Activated CD4-positive, alpha-beta T cell treated with anti-CD3 and anti-CD28 coated beads for 36 hours (primary cell): ENCODE data around the gene PPP4R2. TPM values are rescaled to one million over a fixed set of nuclear protein-coding genes. Genes with fewer than 3 reads are reported as not detected.

Experiments used
- ATAC-seq: fragments of 200-7000 bp; cut with Tn5 transposase; one replicate; pipeline ENCODE4 v1.10.0; 2021; ENCODE audit warnings: mild to moderate bottlenecking, moderate library complexity
- CTCF ChIA-PET: fragments of 350-600 bp; sonication (Branson Sonifier 250); formaldehyde crosslinking; loops from one replicate; lab custom pipeline; 2021; ENCODE audit warnings: antibody characterized with exemption; lab: Charles Lee
- POLR2A ChIA-PET: fragments of 350-600 bp; sonication (Branson Sonifier 250); formaldehyde crosslinking; loops from one replicate; lab custom pipeline; 2021; ENCODE audit warnings: antibody characterized with exemption, inconsistent platforms; lab: Charles Lee
- DNase-seq: peaks from one replicate; pipeline ENCODE4 v3.0.0-alpha.2; 2020
- H3K27ac Mint-ChIP-seq: one replicate; pipeline ENCODE4 v1.8.0; 2021; ENCODE audit warnings: mixed read lengths
- H3K27me3 Mint-ChIP-seq: one replicate; pipeline ENCODE4 v1.8.0; 2021; ENCODE audit warnings: mixed read lengths
- H3K36me3 Mint-ChIP-seq: one replicate; pipeline ENCODE4 v1.8.0; 2021; ENCODE audit warnings: low read depth, mixed read lengths
- H3K4me1 Mint-ChIP-seq: one replicate; pipeline ENCODE4 v1.8.0; 2021; ENCODE audit warnings: mixed read lengths
- H3K4me3 Mint-ChIP-seq: one replicate; pipeline ENCODE4 v1.8.0; 2021; ENCODE audit warnings: mild to moderate bottlenecking, moderate library complexity, mixed read lengths
- H3K9me3 Mint-ChIP-seq: one replicate; pipeline ENCODE4 v1.8.0; 2021; ENCODE audit warnings: low read depth, mixed read lengths
- intact Hi-C, 2 experiments: fragments of 100-400 bp; cut with DNase I in 1 of 2; cut with micrococcal nuclease in 1 of 2; formaldehyde crosslinking; loops; one replicate each; pipeline versions ENCODE4 v1.14.2 to v1.15.1; 2022 to 2024; cut with DNase I, micrococcal nuclease
- total RNA-seq, 2 experiments: library from RNA; stranded (reverse); gene quantifications; one replicate each; pipeline ENCODE4 v1.2.3, GENCODE V29; 2021

The PPP4R2 gene
- total RNA-seq, 2 experiments from 2014 or later: 75.1 to 91.5 TPM

- intact Hi-C loops: loop anchor here (1.0 to 10.0 kb wide), 7 partner anchors 30 to 1211 kb away; partner anchors contain the start of gene SHQ1 (in 1 of the 2)
- DNase-seq (peak; percentile 70), ATAC-seq (peak; percentile 72)
- Mint-ChIP-seq H3K9me3 (no peaks in the 10 kb centered on the region), H3K27me3 (no peaks in the 10 kb centered on the region), H3K27ac (no peak overlapping the region), H3K4me1 (peaks cover 8% of the 10 kb centered on the region), H3K36me3 (no peaks in the 10 kb centered on the region), H3K4me3 (no peak overlapping the region)
- ChIA-PET CTCF (interaction anchor here (0.6 to 4.7 kb wide), 20 partner anchors 10 to 714 kb away, joined by 3 to 50 read pairs (median 5); partner anchors contain the start of gene SHQ1), POLR2A (no interaction called here)
Measured at GRCh38 chr3:73086071-73086494, 89.5 kb downstream of the PPP4R2 start.

DNA sequence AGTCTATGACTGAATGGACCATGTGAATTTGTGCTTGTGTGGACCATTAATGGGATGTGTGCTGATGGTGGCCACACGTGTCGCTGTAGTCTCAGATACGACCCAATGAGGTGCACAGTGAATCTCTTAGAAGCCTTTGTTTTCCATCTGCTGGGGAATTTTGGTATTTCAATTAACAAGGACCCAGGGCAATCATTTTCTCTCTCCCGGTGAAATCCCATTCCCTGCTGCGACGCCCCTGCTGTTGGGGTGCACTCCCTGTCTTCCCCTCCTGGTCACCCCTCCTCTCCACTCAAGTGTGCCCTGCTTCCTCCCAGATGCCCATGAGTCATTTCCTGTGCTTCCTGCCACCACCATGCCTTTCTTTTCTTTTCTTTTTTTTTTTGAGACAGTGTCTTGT is 97.5 kb downstream of the PPP4R2 start:
- no peaks in the 10 kb centered on the region for H3K36me3 Mint-ChIP-seq
- intact Hi-C loops: no loop called here
- CTCF ChIA-PET: no interaction called here
- H3K4me3 Mint-ChIP-seq: no peak overlapping the region
- H3K27ac Mint-ChIP-seq: no peak overlapping the region
- ATAC-seq: peak; percentile 26
- peaks cover 7% of the 10 kb centered on the region for H3K4me1 Mint-ChIP-seq
- POLR2A ChIA-PET: no interaction called here
- H3K9me3 Mint-ChIP-seq: no peaks in the 10 kb centered on the region
- no peak for DNase-seq
- H3K27me3 Mint-ChIP-seq: peaks cover 3% of the 10 kb centered on the region

- H3K4me1 Mint-ChIP-seq: peaks cover 7% of the 10 kb centered on the region
- no peak for ATAC-seq
- CTCF ChIA-PET: interaction anchor here (0.6 to 4.2 kb wide), 6 partner anchors 13 to 407 kb away, joined by 3 to 18 read pairs (median 3); no protein-coding TSS in a partner anchor
Measured at GRCh38 chr3:73094951-73095350, 98.3 kb downstream of the PPP4R2 start.

GRCh38 chr3:73096169-73096568 is 99.6 kb downstream of the PPP4R2 start:
- CTCF ChIA-PET: interaction anchor here (0.6 to 4.2 kb wide), 6 partner anchors 10 to 412 kb away, joined by 3 to 18 read pairs (median 4); no protein-coding TSS in a partner anchor
- POLR2A ChIA-PET: no interaction called here
- intact Hi-C loops: no loop called here

More at GRCh38 chr3:73094951-73095350, 98.3 kb downstream of the PPP4R2 start:
- no peak overlapping the region for H3K27ac Mint-ChIP-seq
- H3K27me3 Mint-ChIP-seq: peaks cover 3% of the 10 kb centered on the region
- H3K9me3 Mint-ChIP-seq: no peaks in the 10 kb centered on the region
- POLR2A ChIA-PET: no interaction called here
- DNase-seq: no peak
- no peak overlapping the region for H3K4me3 Mint-ChIP-seq
- H3K36me3 Mint-ChIP-seq: no peaks in the 10 kb centered on the region
- intact Hi-C loops: no loop called here

DNA sequence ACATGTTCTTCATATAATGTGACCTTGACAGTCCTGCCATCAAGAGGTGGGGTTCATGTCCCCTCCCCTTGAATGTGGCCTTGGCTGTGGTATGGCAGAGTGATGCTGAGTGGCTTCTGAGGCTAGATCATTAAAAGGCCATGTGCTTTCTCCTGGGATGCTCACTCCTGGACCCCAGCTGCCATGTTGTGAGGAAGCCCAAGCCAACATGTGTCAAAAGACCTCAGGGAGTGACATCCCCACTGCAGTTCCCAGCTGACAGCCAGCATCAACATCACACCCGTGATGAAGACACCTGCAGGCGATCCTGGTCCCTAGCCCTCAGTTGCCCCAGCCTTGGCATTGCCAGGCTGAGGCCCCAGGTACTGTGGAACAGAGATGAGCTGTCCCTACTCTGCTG is 101.4 kb downstream of the PPP4R2 start:
- Mint-ChIP-seq H3K36me3 (no peaks in the 10 kb centered on the region), H3K27ac (no peak overlapping the region), H3K4me3 (no peak overlapping the region), H3K27me3 (peaks cover 5% of the 10 kb centered on the region), H3K4me1 (peaks cover 7% of the 10 kb centered on the region), H3K9me3 (no peaks in the 10 kb centered on the region)
- intact Hi-C loops: no loop called here
- ChIA-PET POLR2A (no interaction called here), CTCF (interaction anchor here (0.8 to 4.2 kb wide), 2 partner anchors 11 to 404 kb away, joined by 4 to 18 read pairs; no protein-coding TSS in a partner anchor)
- DNase-seq (no peak), ATAC-seq (no peak)

More at GRCh38 chr3:73096169-73096568, 99.6 kb downstream of the PPP4R2 start:
- Mint-ChIP-seq H3K4me1 (peaks cover 7% of the 10 kb centered on the region), H3K9me3 (no peaks in the 10 kb centered on the region), H3K27ac (no peak overlapping the region), H3K36me3 (no peaks in the 10 kb centered on the region), H3K4me3 (no peak overlapping the region), H3K27me3 (peaks cover 3% of the 10 kb centered on the region)
- DNase-seq (no peak), ATAC-seq (no peak)

- Mint-ChIP-seq H3K36me3 (no peaks in the 10 kb centered on the region), H3K4me1 (peaks cover 7% of the 10 kb centered on the region), H3K9me3 (no peaks in the 10 kb centered on the region), H3K4me3 (no peak overlapping the region), H3K27me3 (peaks cover 5% of the 10 kb centered on the region), H3K27ac (no peak overlapping the region)
- POLR2A ChIA-PET: no interaction called here
- ATAC-seq: no peak
- CTCF ChIA-PET: interaction anchor here (0.8 to 4.2 kb wide), 2 partner anchors 11 to 403 kb away, joined by 4 to 18 read pairs; no protein-coding TSS in a partner anchor
- no peak for DNase-seq
- intact Hi-C loops: no loop called here
Measured at GRCh38 chr3:73098873-73099272, 102.3 kb downstream of the PPP4R2 start.

GRCh38 chr3:73100741-73101559 is 104.3 kb downstream of the PPP4R2 start:
- Mint-ChIP-seq H3K4me1 (no peaks in the 10 kb centered on the region), H3K9me3 (no peaks in the 10 kb centered on the region), H3K27ac (no peak overlapping the region), H3K36me3 (no peaks in the 10 kb centered on the region), H3K27me3 (peaks cover 2% of the 10 kb centered on the region), H3K4me3 (no peak overlapping the region)
- ATAC-seq: peak; percentile 72
- ChIA-PET POLR2A (no interaction called here), CTCF (interaction anchor here (0.6 to 4.7 kb wide), 14 partner anchors 10 to 743 kb away, joined by 3 to 40 read pairs (median 3); partner anchors contain the start of gene GXYLT2)
- intact Hi-C loops: loop anchor here (1.0 kb wide), 2 partner anchors 331 to 401 kb away; no protein-coding TSS in a partner anchor
- DNase-seq: peak; percentile 88

- Mint-ChIP-seq H3K36me3 (no peaks in the 10 kb centered on the region), H3K9me3 (no peaks in the 10 kb centered on the region), H3K4me3 (no peak overlapping the region), H3K4me1 (no peaks in the 10 kb centered on the region), H3K27me3 (peaks cover 2% of the 10 kb centered on the region), H3K27ac (no peak overlapping the region)
- intact Hi-C loops: loop anchor here (1.0 kb wide), 2 partner anchors 330 to 400 kb away; no protein-coding TSS in a partner anchor
- no peak for DNase-seq
- POLR2A ChIA-PET: no interaction called here
- no peak for ATAC-seq
- CTCF ChIA-PET: interaction anchor here (0.7 to 4.7 kb wide), 9 partner anchors 11 to 742 kb away, joined by 3 to 40 read pairs (median 5); partner anchors contain the start of gene GXYLT2
Measured at GRCh38 chr3:73101881-73102280, 105.3 kb downstream of the PPP4R2 start.

- DNase-seq (no peak), ATAC-seq (no peak)
- no peak overlapping the region for H3K27ac Mint-ChIP-seq
- no peaks in the 10 kb centered on the region for H3K36me3 Mint-ChIP-seq
- H3K27me3 Mint-ChIP-seq: peaks cover 2% of the 10 kb centered on the region
- ChIA-PET POLR2A (no interaction called here), CTCF (interaction anchor here (0.5 to 1.5 kb wide), 3 partner anchors 12 to 717 kb away, joined by 3 read pairs; no protein-coding TSS in a partner anchor)
- intact Hi-C loops: no loop called here
- H3K4me3 Mint-ChIP-seq: no peak overlapping the region
- no peaks in the 10 kb centered on the region for H3K9me3 Mint-ChIP-seq
- H3K4me1 Mint-ChIP-seq: no peaks in the 10 kb centered on the region
Measured at GRCh38 chr3:73107215-73107614, 110.6 kb downstream of the PPP4R2 start.

GRCh38 chr3:73107676-73108187 is 111.1 kb downstream of the PPP4R2 start:
- DNase-seq: no peak
- no peaks in the 10 kb centered on the region for H3K27me3 Mint-ChIP-seq
- CTCF ChIA-PET: interaction anchor here (0.5 to 1.5 kb wide), 4 partner anchors 11 to 717 kb away, joined by 3 read pairs; no protein-coding TSS in a partner anchor
- no peaks in the 10 kb centered on the region for H3K4me1 Mint-ChIP-seq
- H3K27ac Mint-ChIP-seq: no peak overlapping the region
- intact Hi-C loops: no loop called here
- H3K4me3 Mint-ChIP-seq: no peak overlapping the region
- no peaks in the 10 kb centered on the region for H3K36me3 Mint-ChIP-seq
- H3K9me3 Mint-ChIP-seq: no peaks in the 10 kb centered on the region
- POLR2A ChIA-PET: no interaction called here
- ATAC-seq: no peak

- ChIA-PET CTCF (interaction anchor here (1.0 to 1.5 kb wide), 2 partner anchors 12 to 36 kb away, joined by 3 read pairs; no protein-coding TSS in a partner anchor), POLR2A (no interaction called here)
- H3K9me3 Mint-ChIP-seq: no peaks in the 10 kb centered on the region
- H3K36me3 Mint-ChIP-seq: no peaks in the 10 kb centered on the region
- no peak for DNase-seq
- no peak for ATAC-seq
- no peaks in the 10 kb centered on the region for H3K4me1 Mint-ChIP-seq
- no peaks in the 10 kb centered on the region for H3K27me3 Mint-ChIP-seq
- H3K27ac Mint-ChIP-seq: no peak overlapping the region
- intact Hi-C loops: no loop called here
- no peak overlapping the region for H3K4me3 Mint-ChIP-seq
Measured at GRCh38 chr3:73108750-73109149, 112.1 kb downstream of the PPP4R2 start.
